ENCODE results near the gene GID4.

Gene GID4

GRCh38 chr17:18079543-18079942, 40.3 kb downstream of the GID4 start:
- no peak overlapping the region for H3K27ac Mint-ChIP-seq
- no peak overlapping the region for H3K4me3 Mint-ChIP-seq
- H3K4me1 Mint-ChIP-seq: no peaks in the 10 kb centered on the region
- no peak for DNase-seq
- H3K36me3 Mint-ChIP-seq: no peaks in the 10 kb centered on the region
- no peak for ATAC-seq (replicated peaks)
- H3K27me3 Mint-ChIP-seq: peaks cover 6 to 23% of the 10 kb centered on the region in 2 donors
- H3K9me3 Mint-ChIP-seq: no peaks in the 10 kb centered on the region

- Mint-ChIP-seq H3K36me3 (peaks cover 2 to 7% of the 10 kb centered on the region in 2 donors), H3K27me3 (peaks cover 0 to 12% of the 10 kb centered on the region in 2 donors), H3K4me3 (no peak overlapping the region), H3K9me3 (no peaks in the 10 kb centered on the region), H3K4me1 (peaks cover 11 to 19% of the 10 kb centered on the region in 2 donors), H3K27ac (no peak overlapping the region)
- ATAC-seq (replicated peaks) (no peak), DNase-seq (no peak)
Observed at GRCh38 chr17:18084256-18084655, 45.0 kb downstream of the GID4 start.

GRCh38 chr17:18087610-18088491, 48.6 kb downstream of the GID4 start, which contains the start of gene DRG2:
DRG2 (plus strand) TSS chr17:18087948; CDS start chr17:18088024, 76 bp downstream.
- no peaks in the 10 kb centered on the region for H3K27me3 Mint-ChIP-seq
- ATAC-seq (replicated peaks) (peak; percentile 89 to 94), DNase-seq (peak; percentile 88)
- peak within 1 kb of the TSS; percentile 99 for H3K27ac Mint-ChIP-seq
- peaks cover 19 to 24% of the 10 kb centered on the region in 2 donors for H3K36me3 Mint-ChIP-seq
- peaks cover 15 to 40% of the 10 kb centered on the region in 2 donors for H3K4me1 Mint-ChIP-seq
- no peaks in the 10 kb centered on the region for H3K9me3 Mint-ChIP-seq
- H3K4me3 Mint-ChIP-seq: peak within 1 kb of the TSS; percentile 98 to 99

- no peak for ATAC-seq (replicated peaks)
- peak overlapping the region; percentile 0 to 26 for H3K4me3 Mint-ChIP-seq
Observed at GRCh38 chr17:18089613-18090012, 50.4 kb downstream of the GID4 start.

GRCh38 chr17:18093616-18094408, 54.6 kb downstream of the GID4 start:
- H3K4me3 Mint-ChIP-seq: no peak overlapping the region
- no peaks in the 10 kb centered on the region for H3K9me3 Mint-ChIP-seq
- peaks cover 38 to 54% of the 10 kb centered on the region in 2 donors for H3K36me3 Mint-ChIP-seq
- peak in 1 of 2 donors; percentile 34 for ATAC-seq (replicated peaks)
- H3K27ac Mint-ChIP-seq: peak overlapping the region; percentile 49
- peaks cover 13 to 35% of the 10 kb centered on the region in 2 donors for H3K4me1 Mint-ChIP-seq
- no peak for DNase-seq
- no peaks in the 10 kb centered on the region for H3K27me3 Mint-ChIP-seq

More at GRCh38 chr17:18089613-18090012, 50.4 kb downstream of the GID4 start:
- DNase-seq: no peak
- no peaks in the 10 kb centered on the region for H3K27me3 Mint-ChIP-seq
- peaks cover 20 to 40% of the 10 kb centered on the region in 2 donors for H3K4me1 Mint-ChIP-seq
- H3K27ac Mint-ChIP-seq: peak overlapping the region; percentile 38
- H3K36me3 Mint-ChIP-seq: peaks cover 30 to 39% of the 10 kb centered on the region in 2 donors
- no peaks in the 10 kb centered on the region for H3K9me3 Mint-ChIP-seq

- DNase-seq (no peak), ATAC-seq (replicated peaks) (no peak)
- Mint-ChIP-seq H3K9me3 (no peaks in the 10 kb centered on the region), H3K4me3 (no peak overlapping the region), H3K36me3 (peaks cover 41 to 60% of the 10 kb centered on the region in 2 donors), H3K27ac (peak overlapping the region; percentile 49), H3K4me1 (peaks cover 12 to 29% of the 10 kb centered on the region in 2 donors), H3K27me3 (no peaks in the 10 kb centered on the region)
Observed at GRCh38 chr17:18094409-18094807, 55.2 kb downstream of the GID4 start.

GRCh38 chr17:18099516-18099915, 60.3 kb downstream of the GID4 start:
- Mint-ChIP-seq H3K27me3 (no peaks in the 10 kb centered on the region), H3K4me1 (peaks cover 20 to 35% of the 10 kb centered on the region in 2 donors), H3K27ac (peak overlapping the region; percentile 54), H3K9me3 (no peaks in the 10 kb centered on the region), H3K4me3 (no peak overlapping the region), H3K36me3 (peaks cover 33 to 52% of the 10 kb centered on the region in 2 donors)
- no peak for DNase-seq
- no peak for ATAC-seq (replicated peaks)

GRCh38 chr17:18100616-18101015, 61.4 kb downstream of the GID4 start:
- Mint-ChIP-seq H3K36me3 (peaks cover 35 to 59% of the 10 kb centered on the region in 2 donors), H3K4me1 (peaks cover 23 to 35% of the 10 kb centered on the region in 2 donors), H3K27ac (no peak overlapping the region), H3K4me3 (no peak overlapping the region), H3K27me3 (no peaks in the 10 kb centered on the region), H3K9me3 (no peaks in the 10 kb centered on the region)
- no peak for DNase-seq
- ATAC-seq (replicated peaks): no peak

- DNase-seq (no peak), ATAC-seq (replicated peaks) (no peak)
- H3K27ac Mint-ChIP-seq: peak overlapping the region; percentile 80
- H3K27me3 Mint-ChIP-seq: no peaks in the 10 kb centered on the region
- no peaks in the 10 kb centered on the region for H3K9me3 Mint-ChIP-seq
- H3K4me1 Mint-ChIP-seq: peaks cover 19 to 25% of the 10 kb centered on the region in 2 donors
- H3K36me3 Mint-ChIP-seq: peaks cover 31 to 52% of the 10 kb centered on the region in 2 donors
- no peak overlapping the region for H3K4me3 Mint-ChIP-seq
Observed at GRCh38 chr17:18101828-18102227, 62.6 kb downstream of the GID4 start.

- H3K27me3 Mint-ChIP-seq: no peaks in the 10 kb centered on the region
- H3K36me3 Mint-ChIP-seq: peaks cover 34 to 55% of the 10 kb centered on the region in 2 donors
- ATAC-seq (replicated peaks): peak; percentile 95
- peaks cover 19 to 24% of the 10 kb centered on the region in 2 donors for H3K4me1 Mint-ChIP-seq
- H3K9me3 Mint-ChIP-seq: no peaks in the 10 kb centered on the region
- peak overlapping the region; percentile 80 for H3K27ac Mint-ChIP-seq
- peak; percentile 47 for DNase-seq
- H3K4me3 Mint-ChIP-seq: peak overlapping the region in 1 of 2 donors; percentile 19
Observed at GRCh38 chr17:18102640-18103039, 63.4 kb downstream of the GID4 start.

- DNase-seq (no peak), ATAC-seq (replicated peaks) (no peak)
- Mint-ChIP-seq H3K27me3 (no peaks in the 10 kb centered on the region), H3K4me3 (no peak overlapping the region), H3K4me1 (peaks cover 19 to 24% of the 10 kb centered on the region in 2 donors), H3K9me3 (no peaks in the 10 kb centered on the region), H3K27ac (peak overlapping the region; percentile 11), H3K36me3 (peaks cover 27 to 45% of the 10 kb centered on the region in 2 donors)
Observed at GRCh38 chr17:18105027-18105426, 65.8 kb downstream of the GID4 start.

- DNase-seq: no peak
- H3K27ac Mint-ChIP-seq: peak overlapping the region; percentile 9
- H3K4me3 Mint-ChIP-seq: no peak overlapping the region
- no peak for ATAC-seq (replicated peaks)
- H3K36me3 Mint-ChIP-seq: peaks cover 27 to 47% of the 10 kb centered on the region in 2 donors
- H3K9me3 Mint-ChIP-seq: no peaks in the 10 kb centered on the region
- peaks cover 19 to 21% of the 10 kb centered on the region in 2 donors for H3K4me1 Mint-ChIP-seq
- H3K27me3 Mint-ChIP-seq: no peaks in the 10 kb centered on the region
Observed at GRCh38 chr17:18105595-18105994, 66.4 kb downstream of the GID4 start.

- Mint-ChIP-seq H3K36me3 (peaks cover 27 to 47% of the 10 kb centered on the region in 2 donors), H3K27ac (no peak overlapping the region), H3K9me3 (no peaks in the 10 kb centered on the region), H3K4me1 (peaks cover 19 to 21% of the 10 kb centered on the region in 2 donors), H3K27me3 (no peaks in the 10 kb centered on the region), H3K4me3 (no peak overlapping the region)
- DNase-seq (no peak), ATAC-seq (replicated peaks) (no peak)
Observed at GRCh38 chr17:18106211-18106610, 67.0 kb downstream of the GID4 start.

GRCh38 chr17:18107061-18107790, 68.0 kb downstream of the GID4 start:
- Mint-ChIP-seq H3K27me3 (no peaks in the 10 kb centered on the region), H3K36me3 (peaks cover 20 to 38% of the 10 kb centered on the region in 2 donors), H3K4me1 (peaks cover 13 to 14% of the 10 kb centered on the region in 2 donors), H3K9me3 (no peaks in the 10 kb centered on the region), H3K4me3 (no peak overlapping the region), H3K27ac (no peak overlapping the region)
- DNase-seq (no peak), ATAC-seq (replicated peaks) (no peak)
